Femur (tissue), 1 donor: ENCODE results near the gene PLEKHA8.

Experiments used
- DNase-seq: peaks from one replicate; pipeline ENCODE4 v3.0.0-alpha.2; 2017

PLEKHA8 gene

GRCh38 chr7:30114536-30115238 lies 86.5 kb downstream of the PLEKHA8 start:
- no peak for DNase-seq

DNA sequence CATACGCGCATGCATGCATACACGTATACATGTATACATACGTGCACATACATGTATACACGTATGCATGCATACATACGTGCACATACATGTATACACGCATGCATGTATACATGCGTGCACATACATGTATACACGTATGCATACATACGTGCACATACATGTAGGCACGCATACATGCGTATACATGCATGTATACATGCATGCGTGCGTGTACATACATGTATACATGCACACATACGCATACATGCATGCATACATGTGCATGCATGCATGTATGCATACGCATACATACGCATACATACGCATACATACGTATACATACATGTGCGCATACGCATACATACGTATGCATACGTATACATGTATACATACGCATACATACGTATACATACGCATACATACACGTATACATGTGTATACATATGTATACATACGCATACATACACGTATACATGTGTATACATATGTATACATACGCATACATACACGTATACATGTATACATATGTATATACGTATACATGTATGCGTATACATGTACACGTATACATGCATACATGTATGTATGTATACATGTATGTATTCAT lies 87.6 kb downstream of the PLEKHA8 start:
- no peak for DNase-seq

DNA sequence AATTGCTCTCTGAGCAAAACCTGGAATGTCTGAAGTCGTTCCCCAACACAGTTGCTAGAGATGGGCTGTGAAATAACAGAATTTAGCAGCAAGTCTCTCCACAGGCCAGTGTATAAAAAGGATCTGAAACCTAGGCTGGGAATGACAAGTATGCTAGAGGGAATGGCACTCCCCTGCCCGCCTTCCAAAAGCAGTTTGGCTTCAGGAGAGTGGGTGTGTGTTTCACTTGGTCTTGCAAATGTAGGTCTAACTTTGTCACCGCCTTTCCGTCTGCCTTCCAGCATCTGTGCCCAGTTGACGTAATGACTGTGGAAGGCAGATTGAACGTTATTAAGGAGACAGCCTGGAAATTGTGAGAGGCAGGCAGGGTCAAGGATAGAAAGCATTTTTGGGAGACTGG lies 88.6 kb downstream of the PLEKHA8 start:
- DNase-seq: peak; percentile 84

DNA sequence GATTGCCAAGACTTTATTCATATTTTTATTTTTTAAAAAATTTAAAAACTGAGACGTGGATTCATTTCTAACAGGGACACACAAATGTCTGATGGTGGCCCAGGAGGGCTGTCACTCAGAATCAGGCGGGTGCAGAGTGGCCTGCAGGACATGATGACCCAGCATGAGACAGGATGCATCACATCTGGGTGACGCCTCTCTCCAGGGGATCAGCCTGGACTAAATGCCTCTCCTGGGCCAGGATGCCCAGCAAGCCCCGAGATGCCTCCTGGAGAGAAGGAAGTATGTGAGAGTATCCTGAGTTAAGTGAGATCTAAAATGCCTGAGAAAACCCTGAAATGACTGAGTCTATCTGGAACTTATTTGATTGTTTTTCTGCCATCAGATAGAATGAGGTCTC lies 89.7 kb downstream of the PLEKHA8 start:
- DNase-seq: no peak

DNA sequence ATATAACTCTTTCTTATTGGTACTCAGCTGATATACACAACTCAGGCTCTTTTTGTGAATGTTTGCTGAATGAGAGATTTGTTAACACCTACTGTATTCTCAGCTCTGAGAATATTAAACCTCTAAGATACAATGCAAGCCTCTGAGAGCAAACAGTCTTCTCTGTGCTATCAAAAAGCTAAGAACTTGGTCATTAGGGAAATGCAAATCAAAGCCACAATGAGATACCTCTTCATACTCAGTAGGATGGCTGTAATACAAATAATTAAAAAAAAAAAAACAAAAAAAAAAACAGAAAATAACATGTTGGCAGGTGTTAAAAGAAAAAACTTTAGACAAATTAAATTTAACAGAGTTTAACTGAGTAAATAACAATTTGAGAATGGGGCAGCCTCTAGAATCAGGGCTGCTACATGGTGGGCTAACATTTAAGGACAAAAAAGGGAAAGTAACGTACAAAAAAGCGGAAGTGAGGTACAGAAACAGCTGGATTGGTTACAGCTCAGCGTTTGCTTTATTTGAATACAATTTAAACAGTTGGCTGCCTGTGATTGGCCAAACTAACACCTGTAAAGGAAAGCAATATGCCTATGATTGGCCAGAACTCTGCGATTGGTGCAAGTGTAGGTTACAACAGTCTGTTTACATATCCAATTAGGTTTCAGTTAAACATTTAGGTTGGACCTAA lies 91.8 kb downstream of the PLEKHA8 start:
- DNase-seq: no peak

- no peak for DNase-seq
Observed at GRCh38 chr7:30133736-30134610, 105.8 kb downstream of the PLEKHA8 start.

GRCh38 chr7:30134611-30135300 lies 106.5 kb downstream of the PLEKHA8 start, which contains the start of gene MTURN:
Gene MTURN (plus strand): TSS chr7:30134986. CDS start chr7:30135137, 151 bp downstream.
- peak; percentile 90 for DNase-seq

- peak; percentile 71 for DNase-seq
Observed at GRCh38 chr7:30135301-30136116, 107.3 kb downstream of the PLEKHA8 start.

DNA sequence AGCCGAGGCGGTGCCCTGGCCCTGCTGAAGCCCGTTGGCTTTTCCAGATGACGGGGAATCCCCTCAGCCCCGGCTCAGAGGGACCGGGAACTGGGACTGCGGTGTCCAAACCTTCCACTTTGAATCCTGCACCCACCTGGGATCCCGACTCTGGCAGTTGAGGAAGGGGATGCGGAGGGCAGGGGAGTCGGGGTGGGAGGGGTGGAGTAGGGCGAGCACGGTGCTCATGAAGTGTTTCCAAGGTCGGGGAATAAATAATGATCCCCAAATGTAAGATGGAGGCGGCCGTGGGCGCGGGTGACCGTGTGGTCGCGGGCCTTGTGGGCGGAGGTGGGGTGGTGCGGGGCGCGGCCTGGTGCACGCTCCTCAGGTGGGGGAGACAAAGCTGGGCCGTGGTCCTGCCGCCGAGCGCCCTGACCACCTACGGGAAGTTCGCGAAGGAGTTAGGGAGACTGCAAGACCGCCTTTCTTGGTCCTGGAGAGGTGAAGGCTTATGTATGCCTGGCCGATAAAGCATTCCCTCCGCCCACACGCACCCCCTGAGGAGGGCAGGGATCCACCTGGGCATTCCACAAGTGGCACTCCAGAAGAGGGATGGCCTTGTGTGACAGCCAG lies 108.0 kb downstream of the PLEKHA8 start:
- DNase-seq: no peak

DNA sequence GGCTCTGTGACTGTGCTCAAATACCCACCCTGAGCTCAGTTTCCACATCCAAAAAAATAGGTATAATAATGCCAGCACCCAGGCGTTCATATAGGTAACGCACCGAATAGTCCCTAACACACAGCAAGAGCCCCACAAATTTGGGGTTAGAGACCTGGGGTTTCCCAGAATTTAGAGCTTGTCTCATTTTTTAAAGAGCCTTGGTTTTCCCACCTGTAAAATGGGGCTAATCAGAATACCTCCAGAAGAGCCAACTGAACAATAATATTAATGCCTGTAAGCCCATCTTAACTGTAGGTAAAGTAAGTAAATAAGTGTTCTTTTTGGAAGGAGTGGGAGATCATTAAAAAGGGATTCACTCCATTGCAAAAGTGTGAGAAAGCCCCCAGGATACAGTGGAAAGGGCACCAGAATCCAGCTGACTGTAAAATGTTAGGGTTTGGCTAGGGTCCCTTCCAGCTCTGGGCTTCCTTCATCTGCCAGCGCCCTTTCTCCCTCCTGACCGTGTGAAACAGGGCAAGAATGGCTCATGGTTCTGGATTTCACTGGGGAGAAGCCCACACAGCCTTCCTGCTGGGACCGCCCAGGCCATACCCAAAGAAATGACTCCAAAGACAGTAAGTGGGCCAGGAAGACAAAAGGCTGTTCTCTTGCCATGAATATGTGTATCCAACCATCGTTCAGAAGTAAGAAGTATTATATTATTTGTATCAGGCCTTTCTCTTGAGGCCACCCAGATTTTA lies 108.7 kb downstream of the PLEKHA8 start:
- DNase-seq: no peak

DNA sequence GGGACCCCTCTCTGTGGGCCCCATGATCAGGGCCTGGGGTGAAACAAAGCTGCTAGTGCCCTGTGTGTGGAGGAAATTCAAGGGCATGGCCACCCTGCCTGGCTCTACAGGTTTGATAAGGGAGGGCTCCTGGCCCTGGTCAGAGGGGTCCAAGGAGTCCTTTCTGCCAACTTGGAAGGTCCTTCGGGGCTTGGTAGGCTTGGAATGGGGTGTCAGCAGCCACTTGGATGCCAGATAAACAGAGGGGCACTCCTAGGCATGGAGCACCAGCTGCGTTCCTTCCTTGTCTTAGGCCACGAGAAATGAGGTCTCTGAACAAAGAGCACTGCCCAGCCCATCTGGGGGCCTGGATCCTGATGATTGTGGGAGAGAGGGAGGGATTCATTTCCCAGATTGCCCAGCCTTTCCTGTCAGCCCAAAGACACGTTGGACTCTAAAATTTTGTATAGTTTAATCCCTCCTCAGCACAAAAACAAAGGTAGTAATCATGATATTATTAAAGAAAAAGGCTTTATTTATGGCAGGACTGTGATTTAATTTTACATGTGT lies 111.7 kb downstream of the PLEKHA8 start:
- no peak for DNase-seq

GRCh38 chr7:30140456-30140855 lies 112.2 kb downstream of the PLEKHA8 start:
- DNase-seq: no peak

DNA sequence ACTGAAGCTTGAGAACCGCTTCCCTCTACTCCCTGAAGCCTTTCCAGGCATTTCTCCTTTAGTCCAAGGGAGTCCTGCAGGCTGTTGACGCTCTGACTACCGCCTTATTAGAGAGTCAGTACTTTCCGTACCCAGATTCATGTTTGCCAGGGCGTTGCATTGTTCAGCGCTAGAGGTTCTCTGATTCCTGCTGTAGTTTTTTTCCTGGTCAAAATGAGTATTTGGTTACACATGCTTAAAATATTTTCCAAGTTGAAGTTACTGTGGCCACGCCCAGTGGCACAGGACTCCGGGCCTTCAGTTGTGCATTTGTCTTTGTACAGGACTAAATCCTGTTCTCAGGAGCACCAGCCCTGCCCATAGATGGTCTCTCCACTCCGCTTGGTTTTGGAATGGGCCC lies 114.5 kb downstream of the PLEKHA8 start:
- peak; percentile 41 for DNase-seq

DNA sequence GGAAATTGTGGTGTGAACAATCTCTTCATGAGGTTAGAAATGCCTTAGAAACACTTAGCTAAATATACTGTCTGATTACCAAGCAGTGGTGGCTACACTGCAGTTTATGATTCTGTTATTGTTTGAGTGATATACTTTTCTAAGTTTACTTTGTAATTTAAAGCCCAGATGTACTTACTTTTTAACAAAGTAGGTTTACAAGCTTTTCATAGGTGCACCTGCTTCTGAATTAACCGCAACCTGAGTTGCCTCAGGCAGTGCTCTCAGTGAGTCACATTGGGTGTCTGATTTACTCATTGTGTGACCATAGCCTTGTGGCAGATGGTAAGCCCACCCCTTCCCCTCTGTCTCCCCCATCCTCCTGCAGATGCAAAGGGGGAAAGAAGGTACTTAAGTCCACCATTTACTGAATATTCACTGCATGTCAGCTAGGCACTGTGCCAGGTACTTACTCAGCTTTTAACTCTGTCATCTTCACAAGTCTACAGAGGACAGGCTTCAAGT lies 115.6 kb downstream of the PLEKHA8 start:
- DNase-seq: no peak

- DNase-seq: no peak
Observed at GRCh38 chr7:30144657-30145306, 116.6 kb downstream of the PLEKHA8 start.

DNA sequence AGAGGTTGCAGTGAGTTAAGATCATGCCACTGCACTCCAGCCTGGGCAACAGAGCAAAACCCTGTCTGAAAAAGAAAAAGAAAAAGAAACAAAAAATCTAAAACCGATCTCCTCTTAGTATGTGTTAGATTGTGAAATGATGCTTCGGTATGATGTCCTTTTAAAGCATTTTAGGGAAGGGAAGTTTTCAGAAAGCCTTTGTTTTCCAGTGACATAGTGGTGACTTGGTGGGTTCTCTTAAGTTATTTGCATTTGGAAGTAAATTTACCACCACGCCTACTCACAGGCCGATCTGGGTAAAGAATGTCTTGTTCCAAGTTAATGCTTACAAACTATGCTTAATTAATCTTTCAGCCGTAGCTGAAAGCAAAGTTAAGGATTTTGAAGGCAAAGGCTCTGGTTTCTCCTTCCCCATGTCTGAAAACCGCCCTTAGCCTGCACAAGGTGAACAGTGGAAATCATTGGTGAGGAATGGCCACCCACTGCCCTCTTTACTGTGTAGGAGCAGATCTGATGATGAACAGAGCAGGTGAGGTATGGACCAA lies 117.3 kb downstream of the PLEKHA8 start:
- DNase-seq: no peak

DNA sequence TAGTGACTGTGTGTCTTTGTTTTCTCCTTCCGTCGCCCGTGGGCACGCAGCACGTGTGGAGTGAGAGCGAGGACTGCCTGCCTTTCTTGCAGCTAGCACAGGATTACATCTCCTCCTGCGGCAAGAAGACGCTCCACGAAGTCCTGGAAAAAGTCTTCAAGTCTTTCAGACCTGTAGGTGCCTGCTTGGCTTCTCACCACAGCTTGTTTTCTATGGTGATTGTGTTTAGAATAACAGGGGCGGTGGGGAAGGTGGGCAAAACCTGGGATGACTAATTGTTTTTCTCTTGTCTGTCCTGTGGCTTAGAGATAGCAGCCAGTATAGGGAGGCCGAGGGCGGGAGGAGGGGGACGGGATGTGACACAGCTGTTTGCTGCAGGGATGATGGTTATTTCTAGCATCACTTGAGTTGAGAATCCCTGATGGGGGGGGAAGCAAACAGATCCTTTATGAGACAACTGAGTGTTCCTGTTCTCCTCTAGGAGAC lies 118.0 kb downstream of the PLEKHA8 start:
- DNase-seq: no peak

- DNase-seq: no peak
Observed at GRCh38 chr7:30147223-30147622, 119.0 kb downstream of the PLEKHA8 start.

DNA sequence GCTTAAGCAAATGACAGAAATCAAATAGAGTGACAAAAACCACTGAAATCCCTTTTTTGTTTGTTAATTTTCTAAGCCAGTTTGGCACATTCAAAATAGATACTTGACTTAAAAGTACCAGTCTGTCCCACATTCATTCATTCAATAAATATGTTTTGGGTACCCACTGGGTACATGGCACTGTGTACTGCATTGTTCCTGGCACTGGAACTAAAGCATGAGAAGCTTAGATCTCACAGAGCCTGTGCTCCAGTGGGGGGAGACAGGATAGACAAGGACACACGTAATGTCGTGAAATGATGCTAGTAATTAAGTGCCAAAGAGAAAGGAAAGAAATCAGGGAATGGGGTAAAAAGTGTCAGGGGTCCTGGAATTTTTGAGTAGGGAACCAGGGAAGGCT lies 119.6 kb downstream of the PLEKHA8 start:
- DNase-seq: no peak
